ENCODE data around the gene HTR1A. TPM values are rescaled to one million over a fixed set of nuclear protein-coding genes. Genes with fewer than 3 reads are reported as not detected.

Gene HTR1A
- not detected for total RNA-seq (2021; fragmentation: NEBNext Ultra II Directional; extraction: Animal tissue kit (Norgen Biotek cat#: 25700))
- long read RNA-seq: 0 reads

GRCh38 chr5:63962279-63962678, at the start of gene HTR1A:
Gene HTR1A, minus strand, starts transcription at chr5:63962445. Its CDS starts 726 bp downstream, at chr5:63961719.
- H3K36me3 Mint-ChIP-seq (ENCODE audit: low read depth): peaks cover 8% of the 10 kb centered on the region; the same call in 1 of the 2 replicates

GRCh38 chr5:64003966-64004365, 41.7 kb upstream of the HTR1A start:
- no peak for DNase-seq
- no peak overlapping the region for H3K4me3 Mint-ChIP-seq
- no peaks in the 10 kb centered on the region for H3K4me1 Mint-ChIP-seq (ENCODE audit: low read depth)
- H3K9me3 Mint-ChIP-seq: peaks cover 34% of the 10 kb centered on the region
- no peaks in the 10 kb centered on the region for H3K27me3 Mint-ChIP-seq (ENCODE audit: insufficient read depth)
- no peaks in the 10 kb centered on the region for H3K36me3 Mint-ChIP-seq (ENCODE audit: low read depth)
- no peak overlapping the region for H3K27ac Mint-ChIP-seq
- no peak for TF ChIP-seq CTCF (IDR thresholded peaks at IDR 0.05)

More at GRCh38 chr5:63962279-63962678, at the start of gene HTR1A:
- Mint-ChIP-seq H3K4me3 (no peak within 1 kb of the TSS), H3K27me3 (ENCODE audit: insufficient read depth) (no peaks in the 10 kb centered on the region; the same call in 1 of the 2 replicates), H3K9me3 (peaks cover 18% of the 10 kb centered on the region), H3K27ac (no peak within 1 kb of the TSS), H3K4me1 (ENCODE audit: low read depth) (no peaks in the 10 kb centered on the region)
- DNase-seq: no peak
- TF ChIP-seq CTCF (IDR thresholded peaks at IDR 0.05): no peak

- H3K36me3 Mint-ChIP-seq (ENCODE audit: low read depth): no peaks in the 10 kb centered on the region
- DNase-seq: no peak
- no peaks in the 10 kb centered on the region; the same call in 1 of the 2 replicates for H3K27me3 Mint-ChIP-seq (ENCODE audit: insufficient read depth)
- peaks cover 54% of the 10 kb centered on the region for H3K9me3 Mint-ChIP-seq
- no peak for TF ChIP-seq CTCF (IDR thresholded peaks at IDR 0.05)
- H3K4me3 Mint-ChIP-seq: no peak overlapping the region
- no peaks in the 10 kb centered on the region for H3K4me1 Mint-ChIP-seq (ENCODE audit: low read depth)
- no peak overlapping the region for H3K27ac Mint-ChIP-seq
Observed at GRCh38 chr5:64000096-64000495, 37.9 kb upstream of the HTR1A start.

GRCh38 chr5:63987053-63987452, 24.8 kb upstream of the HTR1A start:
- H3K36me3 Mint-ChIP-seq (ENCODE audit: low read depth): no peaks in the 10 kb centered on the region
- no peak overlapping the region for H3K4me3 Mint-ChIP-seq
- H3K9me3 Mint-ChIP-seq: peaks cover 37% of the 10 kb centered on the region
- H3K27me3 Mint-ChIP-seq (ENCODE audit: insufficient read depth): no peaks in the 10 kb centered on the region; the same call in 1 of the 2 replicates
- H3K27ac Mint-ChIP-seq: no peak overlapping the region
- no peak for DNase-seq
- no peak for TF ChIP-seq CTCF (IDR thresholded peaks at IDR 0.05)
- no peaks in the 10 kb centered on the region for H3K4me1 Mint-ChIP-seq (ENCODE audit: low read depth)

- no peak for TF ChIP-seq CTCF (IDR thresholded peaks at IDR 0.05)
- no peaks in the 10 kb centered on the region for H3K27me3 Mint-ChIP-seq (ENCODE audit: insufficient read depth)
- H3K27ac Mint-ChIP-seq: no peak overlapping the region
- DNase-seq: no peak
- no peaks in the 10 kb centered on the region for H3K4me1 Mint-ChIP-seq (ENCODE audit: low read depth)
- H3K4me3 Mint-ChIP-seq: no peak overlapping the region
- H3K9me3 Mint-ChIP-seq: peaks cover 51% of the 10 kb centered on the region
- no peaks in the 10 kb centered on the region for H3K36me3 Mint-ChIP-seq (ENCODE audit: low read depth)
Observed at GRCh38 chr5:63981864-63982263, 19.6 kb upstream of the HTR1A start.
